K562 (cell line): ENCODE data around the gene ADD3. TPM values are rescaled to one million over a fixed set of nuclear protein-coding genes. Genes with fewer than 3 reads are reported as not detected.

Source experiments
- polyA plus RNA-seq, 8 experiments: library from polyadenylated mRNA; depleted of rRNA in 4 of 8; stranded (reverse) in 5 of 8; unstranded in 3 of 8; fragments of >200 nt; fragmentation: Nextera tagmentation in 2 of 8; fragmentation: Illumina TruSeq in 1 of 8; extraction: Ambion mirVana in 2 of 8; extraction: Trizol in 1 of 8; gene quantifications; 2 replicates each; pipeline versions ENCODE4 v1.2.1 to v1.2.3, GENCODE V29; 2011 to 2014; ENCODE audit warnings: inconsistent platforms in 1 of 8, missing spikeins in 1 of 8
- small RNA-seq: library from RNA; depleted of rRNA; stranded (forward); fragments of <200 nt; gene quantifications from one replicate; pipeline ENCODE3, GENCODE V24; 2014
- total RNA-seq, 7 experiments: library from RNA; depleted of rRNA in 6 of 7; stranded (reverse); fragments of >200 nt in 6 of 7; fragmentation: Illumina TruSeq in 2 of 7; extraction: Trizol in 2 of 7; gene quantifications; 2 replicates each; pipeline versions ENCODE4 v1.2.1 to v1.2.3, GENCODE V29; 2011 to 2021; ENCODE audit warnings: low replicate concordance in 1 of 7

Gene ADD3
- total and polyA plus RNA-seq, 9 of the 15 experiments (the other 6 are each of a cell fraction or from before 2014, with no cell fraction given), result 13.2 to 125 (median 31.7) TPM

Small RNAs within 50 kb of the gene (small RNA-seq; reads per million reads assigned to genes)
- 0.15 reads per million for gene SNRPGP12

Other genes with a start within 250 kb of the ADD3 start
- 40.1 and 50.2 TPM in 2 replicates for gene XPNPEP1, start 84.5 kb upstream of the ADD3 start, total RNA-seq (2014; rRNA removed)
- gene XPNPEP1, start 84.5 kb upstream of the ADD3 start, total RNA-seq (2014; rRNA removed; fragmentation: Illumina TruSeq; extraction: Trizol), result 37.7 and 39.8 TPM in 2 replicates
- 35.6 and 39.1 TPM in 2 replicates for gene XPNPEP1, start 84.5 kb upstream of the ADD3 start, total RNA-seq (2015; rRNA removed; fragmentation: Illumina TruSeq; extraction: Trizol)
- gene XPNPEP1, start 84.5 kb upstream of the ADD3 start, total RNA-seq (2021), result 32.8 and 43.0 TPM in 2 replicates
- 93.5 and 120 TPM in 2 replicates for gene XPNPEP1, start 84.5 kb upstream of the ADD3 start, polyA plus RNA-seq (2011; rRNA removed)
- 62.6 and 66.5 TPM in 2 replicates for gene XPNPEP1, start 84.5 kb upstream of the ADD3 start, polyA plus RNA-seq (2014; fragmentation: Illumina TruSeq; extraction: Trizol)
- gene XPNPEP1, start 84.5 kb upstream of the ADD3 start, polyA plus RNA-seq (2014; fragmentation: Nextera tagmentation; extraction: Ambion mirVana), result 10 to 100 TPM; 24.2 to 50.6 TPM
- 42.2 and 58.7 TPM in 2 replicates for gene XPNPEP1, start 84.5 kb upstream of the ADD3 start, polyA plus RNA-seq (2014; rRNA removed)
- 14.3 and 18.2 TPM in 2 replicates for gene MXI1, start 199.6 kb downstream of the ADD3 start, total RNA-seq (2014; rRNA removed)
- 14.8 and 21.2 TPM in 2 replicates for gene MXI1, start 199.6 kb downstream of the ADD3 start, total RNA-seq (2014; rRNA removed; fragmentation: Illumina TruSeq; extraction: Trizol)
- 8.0 and 9.1 TPM in 2 replicates for gene MXI1, start 199.6 kb downstream of the ADD3 start, total RNA-seq (2015; rRNA removed; fragmentation: Illumina TruSeq; extraction: Trizol)
- 16.4 and 17.8 TPM in 2 replicates for gene MXI1, start 199.6 kb downstream of the ADD3 start, total RNA-seq (2021)
- 23.7 and 24.4 TPM in 2 replicates for gene MXI1, start 199.6 kb downstream of the ADD3 start, polyA plus RNA-seq (2011; rRNA removed)
- 13.7 and 17.6 TPM in 2 replicates for gene MXI1, start 199.6 kb downstream of the ADD3 start, polyA plus RNA-seq (2014; fragmentation: Illumina TruSeq; extraction: Trizol)
- gene MXI1, start 199.6 kb downstream of the ADD3 start, polyA plus RNA-seq (2014; fragmentation: Nextera tagmentation; extraction: Ambion mirVana), result 10 to 100 TPM; 11.4 to 15.8 TPM
- gene MXI1, start 199.6 kb downstream of the ADD3 start, polyA plus RNA-seq (2014; rRNA removed), result 12.9 and 13.4 TPM in 2 replicates